Hepatocyte (in vitro differentiated cells): ENCODE measurements around the gene F7. TPM values are rescaled to one million over a fixed set of nuclear protein-coding genes. Genes with fewer than 3 reads are reported as not detected.

ENCODE experiments used
- DNase-seq: peaks from one replicate; pipeline ENCODE4 v3.0.0-alpha.2; 2016; ENCODE audit warnings: low spot score
- H2AFZ ChIP-seq: fragments of 200-600 bp; sonication (generic); 2 replicates; pipeline ENCODE4 v1.6.0; 2016; ENCODE audit warnings: antibody characterized with exemption, mild to moderate bottlenecking
- H3K27ac ChIP-seq: fragments of 200-600 bp; sonication (generic); 2 replicates; pipeline ENCODE4 v1.5.1; 2016; ENCODE audit warnings: mild to moderate bottlenecking
- H3K27me3 ChIP-seq: fragments of 200-600 bp; sonication (generic); 2 replicates; pipeline ENCODE4 v1.6.1; 2016
- H3K36me3 ChIP-seq: fragments of 200-600 bp; sonication (generic); replicated peaks from 2 replicates; pipeline ENCODE4 v1.5.1; 2016; ENCODE audit warnings: low read depth; ENCODE audit not compliant: insufficient read depth
- H3K4me1 ChIP-seq: fragments of 200-600 bp; sonication (generic); 2 replicates; pipeline ENCODE4 v1.5.1; 2016; ENCODE audit warnings: mild to moderate bottlenecking, moderate library complexity; ENCODE audit not compliant: insufficient read depth
- H3K4me2 ChIP-seq: fragments of 200-600 bp; sonication (generic); 2 replicates; pipeline ENCODE4 v1.6.0; 2016
- H3K4me3 ChIP-seq: fragments of 200-600 bp; sonication (generic); 2 replicates; pipeline ENCODE4 v1.5.1; 2016; ENCODE audit warnings: mild to moderate bottlenecking
- H3K79me2 ChIP-seq: fragments of 200-600 bp; sonication (generic); 2 replicates; pipeline ENCODE4 v1.6.0; 2017; ENCODE audit warnings: mild to moderate bottlenecking
- H3K9me2 ChIP-seq: fragments of 200-600 bp; sonication (generic); replicated peaks from 2 replicates; pipeline ENCODE4 v1.6.0; 2017; ENCODE audit warnings: mild to moderate bottlenecking; ENCODE audit not compliant: insufficient read depth
- H3K9me3 ChIP-seq: fragments of 200-600 bp; sonication (generic); 2 replicates; pipeline ENCODE4 v1.5.1; 2016; ENCODE audit warnings: low read depth, mild to moderate bottlenecking
- H4K20me1 ChIP-seq: fragments of 200-600 bp; sonication (generic); 2 replicates; pipeline ENCODE4 v1.6.0; 2016; ENCODE audit warnings: mild to moderate bottlenecking; ENCODE audit not compliant: insufficient read depth, poor library complexity, severe bottlenecking
- CTCF ChIP-seq: fragments of 200-600 bp; sonication (generic); IDR thresholded peaks from 2 replicates; pipeline ENCODE4 v1.5.1; 2016; ENCODE audit warnings: antibody characterized with exemption, mild to moderate bottlenecking; ENCODE audit not compliant: poor library complexity
- EZH2 ChIP-seq: fragments of 200-600 bp; sonication (generic); IDR thresholded peaks from 2 replicates; pipeline ENCODE4 v1.6.1; 2016; ENCODE audit warnings: antibody characterized with exemption, mild to moderate bottlenecking, borderline replicate concordance
- EZH2phosphoT487 ChIP-seq: fragments of 200-600 bp; sonication (generic); IDR thresholded peaks from one replicate; pipeline ENCODE4 v1.6.1; 2018; ENCODE audit warnings: antibody characterized with exemption, mild to moderate bottlenecking, low read depth, moderate library complexity; ENCODE audit not compliant: unreplicated experiment, severe bottlenecking
- WGBS: methylation state at CpG from one replicate; pipeline ENCODE4 v1.1.6; 2016; ENCODE audit warnings: low lambda C conversion rate; ENCODE audit errors: missing lambda C conversion rate; 5-methylcytosine and 5-hydroxymethylcytosine counted together
- polyA plus RNA-seq: library from polyadenylated mRNA; unstranded; fragments of >200 nt; fragmentation: Nextera tagmentation; extraction: Ambion mirVana; gene quantifications from 2 replicates; pipeline ENCODE4 v1.2.1, GENCODE V29; 2016
- total RNA-seq: library from RNA; depleted of rRNA; stranded (reverse); fragments of >200 nt; gene quantifications from 2 replicates; pipeline ENCODE4 v1.2.3, GENCODE V29; 2014

Gene F7
- total and polyA plus RNA-seq, 2 experiments from 2014 or later, result 12.6 to 24.0 TPM

GRCh38 chr13:113070855-113071254 is 34.7 kb upstream of the F7 start:
- no peaks in the 10 kb centered on the region for H4K20me1 ChIP-seq
- TF ChIP-seq EZH2phosphoT487, result no peak
- TF ChIP-seq CTCF, result no peak
- WGBS, result 80% methylated on average over 8 of the region's 8 CpGs
- no peaks in the 10 kb centered on the region for H3K27me3 ChIP-seq
- no peaks in the 10 kb centered on the region for H3K9me2 ChIP-seq
- no peaks in the 10 kb centered on the region for H3K79me2 ChIP-seq
- no peaks in the 10 kb centered on the region for H3K9me3 ChIP-seq
- H3K4me1 ChIP-seq, result no peaks in the 10 kb centered on the region
- no peak overlapping the region for H3K27ac ChIP-seq
- no peak overlapping the region for H3K4me3 ChIP-seq
- H2AFZ ChIP-seq, result no peak overlapping the region
- no peak overlapping the region for H3K4me2 ChIP-seq
- no peak for DNase-seq
- no peaks in the 10 kb centered on the region for H3K36me3 ChIP-seq

GRCh38 chr13:113072376-113072775 is 33.2 kb upstream of the F7 start:
- Histone ChIP-seq H3K27ac (no peak overlapping the region), H3K27me3 (no peaks in the 10 kb centered on the region), H3K4me3 (no peak overlapping the region), H3K4me2 (no peak overlapping the region), H3K79me2 (no peaks in the 10 kb centered on the region), H4K20me1 (no peaks in the 10 kb centered on the region), H3K36me3 (no peaks in the 10 kb centered on the region), H3K4me1 (no peaks in the 10 kb centered on the region), H3K9me2 (no peaks in the 10 kb centered on the region), H2AFZ (no peak overlapping the region), H3K9me3 (no peaks in the 10 kb centered on the region)
- 92% methylated on average over 3 of the region's 3 CpGs for WGBS
- DNase-seq, result no peak
- TF ChIP-seq CTCF, result no peak
- TF ChIP-seq EZH2, result no peak

GRCh38 chr13:113073942-113074341 is 31.6 kb upstream of the F7 start:
- H3K9me2 ChIP-seq, result no peaks in the 10 kb centered on the region
- H3K36me3 ChIP-seq, result no peaks in the 10 kb centered on the region
- no peaks in the 10 kb centered on the region for H4K20me1 ChIP-seq
- H2AFZ ChIP-seq, result no peak overlapping the region
- no peak for TF ChIP-seq EZH2phosphoT487
- no peaks in the 10 kb centered on the region for H3K9me3 ChIP-seq
- H3K79me2 ChIP-seq, result no peaks in the 10 kb centered on the region
- no peaks in the 10 kb centered on the region for H3K27me3 ChIP-seq
- H3K4me3 ChIP-seq, result no peak overlapping the region
- no peaks in the 10 kb centered on the region for H3K4me1 ChIP-seq
- WGBS, result 88% methylated on average over 11 of the region's 11 CpGs
- no peak overlapping the region for H3K4me2 ChIP-seq
- no peak overlapping the region for H3K27ac ChIP-seq
- no peak for DNase-seq

- no peaks in the 10 kb centered on the region for H3K36me3 ChIP-seq
- H3K4me1 ChIP-seq, result no peaks in the 10 kb centered on the region
- no peaks in the 10 kb centered on the region for H3K9me3 ChIP-seq
- no peak overlapping the region for H3K4me3 ChIP-seq
- WGBS, result 96% methylated on average over 11 of the region's 18 CpGs
- H4K20me1 ChIP-seq, result no peaks in the 10 kb centered on the region
- H3K27me3 ChIP-seq, result no peaks in the 10 kb centered on the region
- H3K4me2 ChIP-seq, result no peak overlapping the region
- DNase-seq, result no peak
- H3K79me2 ChIP-seq, result no peaks in the 10 kb centered on the region
- H3K27ac ChIP-seq, result no peak overlapping the region
- H3K9me2 ChIP-seq, result no peaks in the 10 kb centered on the region
- H2AFZ ChIP-seq, result no peak overlapping the region
- no peak for TF ChIP-seq CTCF
- TF ChIP-seq EZH2, result no peak
- TF ChIP-seq EZH2phosphoT487, result no peak
These were observed 31.2 kb upstream of the F7 start for GRCh38 chr13:113074401-113074800.
